A673 (cell line): ENCODE data around the gene GALNTL6.

Experiments
- CTCF ChIP-seq: fragments of 300-800, 200-600 bp; sonication (generic); conservative IDR thresholded peaks from 2 replicates; pipeline ENCODE4 v1.5.1; 2017; ENCODE audit warnings: low read depth, mild to moderate bottlenecking, antibody characterized with exemption, low read length, moderate library complexity, mixed read lengths
- EZH2 ChIP-seq: fragments of 200-600 bp; sonication (generic); IDR thresholded peaks from 2 replicates; pipeline ENCODE4 v1.6.1; 2017; ENCODE audit warnings: borderline replicate concordance, low read depth, mild to moderate bottlenecking, mixed read lengths, antibody characterized with exemption, low read length; ENCODE audit not compliant: poor library complexity, severe bottlenecking

GRCh38 chr4:172983014-172983413 lies 1169.8 kb downstream of the GALNTL6 start:
- TF ChIP-seq CTCF (no peak), EZH2 (no peak)
